Stimulated activated CD8-positive, alpha-beta memory T cell treated with anti-CD3 and anti-CD28 coated beads, Interleukin-2, amount 100 ng/mL, for 48 hours (primary cell): Measurements from ENCODE around the gene CLDN6.

Experiments used
- DNase-seq, 2 donors: peaks; one replicate each; pipeline ENCODE4 v3.0.0-alpha.2; 2020; ENCODE audit warnings: low read depth in 2 of 2

The CLDN6 gene

GRCh38 chr16:2987286-2987685 lies 30.7 kb downstream of the CLDN6 start:
- no peak for DNase-seq

DNA sequence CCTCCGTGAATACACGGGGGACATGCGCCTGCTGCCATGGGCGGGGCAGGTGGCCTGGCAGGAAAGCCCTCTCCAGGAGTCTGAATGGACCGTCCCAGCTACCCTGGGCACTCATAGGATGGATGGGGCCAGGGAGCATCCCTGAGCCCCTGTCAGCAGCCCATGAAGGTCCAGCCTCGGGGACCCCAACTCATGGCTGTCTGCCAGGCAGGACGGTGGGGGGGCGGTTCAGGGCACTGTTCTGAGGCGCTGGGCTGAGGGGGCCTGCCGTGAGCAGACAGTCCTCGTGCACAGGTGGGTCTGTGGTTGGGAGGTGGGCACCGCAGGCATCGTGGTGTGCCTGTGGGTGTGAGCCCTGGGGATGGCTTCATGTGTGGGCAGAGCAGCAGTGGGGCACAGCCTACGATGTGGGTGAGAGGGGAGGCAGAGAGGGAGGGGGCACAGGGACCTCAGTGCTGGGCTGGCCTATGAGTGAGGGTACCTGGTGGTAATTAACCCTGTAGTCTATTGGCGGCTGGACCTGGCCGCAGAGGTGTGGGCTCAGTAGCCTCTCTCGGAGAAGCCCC lies 31.3 kb downstream of the CLDN6 start:
- no peak for DNase-seq

GRCh38 chr16:2985893-2986355 lies 32.1 kb downstream of the CLDN6 start:
- DNase-seq, result no peak

GRCh38 chr16:2985462-2985861 lies 32.5 kb downstream of the CLDN6 start:
- no peak for DNase-seq

- DNase-seq, result peak; percentile 75 to 78
Observed at GRCh38 chr16:2983706-2984136, 34.3 kb downstream of the CLDN6 start.

- no peak for DNase-seq
Observed at GRCh38 chr16:2982402-2982801, 35.6 kb downstream of the CLDN6 start.

DNA sequence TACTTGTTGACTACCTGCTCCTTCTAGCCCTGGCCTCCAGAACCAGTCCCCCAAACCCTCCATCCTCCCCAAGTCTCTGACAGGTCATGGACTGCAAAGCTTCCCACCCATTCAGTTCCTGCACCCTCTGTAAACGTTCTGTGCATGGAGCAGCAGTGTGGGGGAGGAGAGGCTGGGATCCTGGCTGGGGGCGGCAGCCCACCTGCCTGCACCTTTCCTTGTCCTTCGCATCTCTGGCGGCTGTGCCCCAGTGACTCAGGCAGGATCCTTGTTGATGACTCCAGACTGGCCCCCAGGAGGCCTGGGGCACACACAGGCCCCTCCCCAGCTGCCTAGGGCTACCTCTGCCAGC lies 36.1 kb downstream of the CLDN6 start:
- no peak for DNase-seq

GRCh38 chr16:2981177-2981898 lies 36.6 kb downstream of the CLDN6 start:
- DNase-seq, result no peak

- DNase-seq, result peak; percentile 93 to 97
Observed at GRCh38 chr16:2980227-2981176, 37.5 kb downstream of the CLDN6 start, which contains the start of gene PKMYT1. Gene PKMYT1, minus strand, starts transcription at chr16:2980446. Its CDS starts 789 bp downstream, at chr16:2979657.

DNA sequence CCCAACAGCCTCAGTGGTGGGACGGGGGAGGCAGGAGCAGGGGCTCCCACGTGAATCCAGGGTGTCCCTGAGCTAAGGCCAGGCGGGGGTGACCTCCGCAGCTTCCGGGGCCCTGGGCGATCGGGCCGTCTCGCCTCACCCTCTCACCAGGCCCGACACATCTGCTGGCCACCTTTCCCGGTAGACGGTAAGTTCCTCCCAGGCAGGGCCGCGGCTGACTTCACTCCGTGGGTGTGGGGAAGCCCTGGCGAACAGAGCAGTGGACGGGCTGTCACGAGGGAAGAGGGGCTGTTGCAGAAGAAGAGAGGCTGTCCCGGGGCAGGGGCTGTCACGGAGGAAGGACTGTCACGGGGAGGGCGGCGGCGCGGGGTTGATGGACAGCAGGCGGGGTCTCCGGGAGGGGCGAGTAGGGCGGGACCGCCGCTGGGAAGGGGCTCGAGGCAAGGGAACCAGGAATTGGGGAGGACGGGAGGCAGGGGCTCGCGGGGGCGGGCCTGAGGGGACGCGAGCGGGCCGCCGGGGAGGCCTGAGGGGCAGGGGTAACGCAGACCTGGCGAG lies 38.2 kb downstream of the CLDN6 start:
- no peak for DNase-seq

DNA sequence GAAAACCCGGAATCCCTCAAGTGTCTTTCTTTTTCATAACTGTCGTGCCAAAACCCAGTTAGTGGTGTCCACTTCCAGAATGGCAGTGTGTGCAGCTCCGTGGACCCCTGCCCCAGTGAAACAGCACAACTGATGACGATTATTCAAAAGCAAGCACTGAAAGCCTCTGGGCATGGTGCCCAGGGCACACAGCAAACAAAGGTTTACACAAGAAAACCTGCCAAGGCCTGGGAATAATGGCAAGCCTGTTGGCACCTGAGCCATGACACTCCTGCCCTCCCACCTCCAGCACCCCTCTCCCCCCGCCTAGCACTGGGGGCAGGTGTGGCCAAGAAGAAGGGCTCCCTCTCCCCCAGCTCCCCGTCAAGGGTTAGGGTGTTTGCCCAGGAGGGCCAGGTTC lies 40.5 kb downstream of the CLDN6 start:
- no peak for DNase-seq

GRCh38 chr16:2976673-2977072 lies 41.3 kb downstream of the CLDN6 start:
- DNase-seq, result no peak

DNA sequence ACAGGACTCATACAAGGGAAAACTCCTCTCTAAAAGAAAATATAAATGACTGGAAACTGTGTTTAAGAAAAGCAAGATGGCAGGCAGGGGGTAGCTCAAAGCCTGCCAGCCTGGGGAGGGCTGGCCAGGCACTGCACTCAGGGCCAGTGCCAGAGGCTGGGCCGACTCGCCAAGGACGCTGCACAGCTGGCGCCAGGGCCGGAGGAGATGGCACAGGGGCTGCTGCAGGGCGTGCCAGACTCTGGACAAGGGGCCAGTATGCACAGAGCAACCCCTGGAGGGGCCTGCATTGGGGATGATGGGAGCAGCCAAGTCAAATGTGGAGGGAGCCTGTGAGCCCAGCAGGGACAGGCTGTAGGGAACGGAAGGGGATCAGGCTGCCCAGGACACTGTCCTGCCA lies 41.8 kb downstream of the CLDN6 start:
- DNase-seq, result no peak

- no peak for DNase-seq
Observed at GRCh38 chr16:2975161-2975795, 42.7 kb downstream of the CLDN6 start.

- DNase-seq, result no peak
Observed at GRCh38 chr16:2974319-2975056, 43.5 kb downstream of the CLDN6 start.

GRCh38 chr16:2973605-2974318 lies 44.2 kb downstream of the CLDN6 start:
- DNase-seq, result no peak

GRCh38 chr16:2973093-2973492 lies 44.9 kb downstream of the CLDN6 start:
- DNase-seq, result no peak

- DNase-seq, result no peak
Observed at GRCh38 chr16:2971985-2972784, 45.8 kb downstream of the CLDN6 start.
